SHP77 (cell line): ENCODE data around the gene CD1E.
"Not testable (repeated sequence)": the region's sequence is repeated elsewhere in the genome, so short reads cannot be mapped to it uniquely, and the experiment has no call there.

Experiments used
- DNase-seq, 2 experiments: peaks; one replicate each; lab custom pipeline; 2025; lab: John Stamatoyannopoulos, UW

Gene CD1E

GRCh38 chr1:158362941-158363340, 9.2 kb downstream of the CD1E start:
- DNase-seq: no peak

- DNase-seq: no peak
Observed at GRCh38 chr1:158366783-158367182, 13.1 kb downstream of the CD1E start.

DNA sequence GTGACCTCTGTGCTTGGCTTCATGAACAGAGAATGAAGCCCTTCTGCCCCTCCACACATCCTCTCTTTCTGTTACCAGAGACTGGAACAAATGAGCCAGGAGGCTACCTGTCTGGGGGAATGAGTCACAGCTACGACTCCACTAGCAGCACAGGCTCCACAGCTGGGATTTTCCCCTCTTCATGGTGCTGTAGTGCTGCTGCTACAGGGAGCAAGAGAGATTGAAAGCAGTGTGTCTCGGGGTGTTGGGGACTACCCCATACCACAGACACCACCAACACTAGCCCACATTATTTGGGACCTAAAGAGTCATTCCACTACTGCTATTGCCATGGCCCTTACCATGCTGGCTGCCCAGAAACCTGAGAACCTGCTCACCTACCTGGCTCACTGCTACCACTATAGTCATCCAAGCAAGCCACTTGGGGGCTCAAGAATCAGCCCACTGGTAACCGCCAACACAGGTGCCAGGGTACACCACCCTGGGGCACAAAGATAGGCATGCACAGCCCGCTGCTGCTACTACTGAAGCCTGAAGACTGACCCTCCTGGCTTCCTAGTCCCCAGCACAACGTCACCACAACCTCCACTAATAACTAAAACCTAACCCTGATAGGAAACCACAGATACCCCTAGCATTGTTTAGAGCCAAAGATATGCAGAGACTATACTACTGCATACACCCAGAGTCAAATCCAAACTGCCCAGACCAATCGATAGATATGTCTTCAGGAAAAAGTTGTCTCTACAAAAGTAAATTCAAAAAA, 17.7 kb downstream of the CD1E start:
- DNase-seq: no peak

DNA sequence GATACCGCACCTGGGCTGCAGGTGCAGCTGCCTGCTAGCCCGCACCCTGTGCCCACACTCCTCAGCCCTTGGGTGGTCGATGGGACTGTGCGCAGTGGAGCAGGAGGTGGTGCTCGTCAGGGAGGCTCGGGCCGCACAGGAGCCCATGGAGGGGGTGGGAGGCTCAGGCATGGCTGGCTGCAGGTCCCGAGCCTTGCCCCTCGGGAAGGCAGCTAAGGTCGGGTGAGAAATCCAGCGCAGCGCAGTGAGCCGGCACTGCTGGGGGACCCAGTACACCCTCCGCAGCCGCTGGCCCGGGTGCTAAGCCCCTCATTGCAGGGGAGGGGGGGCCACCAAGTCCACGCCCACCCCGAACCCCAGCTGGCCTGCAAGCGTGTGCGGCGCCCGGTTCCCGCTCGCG, 20.4 kb downstream of the CD1E start:
- DNase-seq: not testable (repeated sequence)

DNA sequence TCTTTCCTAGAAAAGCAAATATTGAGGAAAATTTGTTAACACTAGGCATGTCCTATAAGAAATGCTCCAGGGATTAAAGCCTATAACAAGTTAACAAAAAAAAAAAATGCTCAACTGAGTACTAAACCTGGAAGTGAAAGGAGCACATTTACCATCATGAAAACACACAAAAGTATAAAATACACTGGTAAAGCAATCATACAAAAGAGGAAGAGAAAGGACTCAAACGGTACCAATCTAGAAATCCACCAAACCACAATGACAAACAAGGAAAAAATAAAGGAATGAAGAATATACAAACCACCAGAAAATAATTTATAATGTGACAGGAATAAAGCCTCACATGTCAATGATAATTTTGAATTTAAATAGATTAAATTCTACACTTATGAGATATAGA, 21.2 kb downstream of the CD1E start:
- no peak for DNase-seq

- no peak for DNase-seq
Observed at GRCh38 chr1:158390331-158390730, 36.6 kb downstream of the CD1E start.

DNA sequence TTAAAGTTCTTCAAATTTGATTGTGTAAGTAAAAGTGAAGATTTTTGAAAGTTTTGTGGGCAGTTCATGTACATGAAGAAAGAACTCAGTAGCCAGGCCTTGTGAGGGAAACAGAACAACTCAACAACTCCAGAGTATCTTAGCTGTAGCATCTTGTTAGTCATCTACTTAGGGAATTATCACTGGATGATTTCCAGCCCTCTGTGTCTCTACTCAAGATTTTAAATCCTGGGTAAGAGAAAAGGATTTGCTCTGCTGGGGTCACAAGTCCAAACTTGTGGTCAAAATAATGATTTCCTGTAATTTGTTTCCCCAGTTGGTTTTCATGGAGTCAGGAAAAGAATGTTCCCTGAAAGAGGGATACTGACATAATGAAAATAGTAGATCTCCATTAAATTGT, 37.4 kb downstream of the CD1E start:
- no peak for DNase-seq

- DNase-seq: no peak
Observed at GRCh38 chr1:158393476-158393875, 39.8 kb downstream of the CD1E start.

DNA sequence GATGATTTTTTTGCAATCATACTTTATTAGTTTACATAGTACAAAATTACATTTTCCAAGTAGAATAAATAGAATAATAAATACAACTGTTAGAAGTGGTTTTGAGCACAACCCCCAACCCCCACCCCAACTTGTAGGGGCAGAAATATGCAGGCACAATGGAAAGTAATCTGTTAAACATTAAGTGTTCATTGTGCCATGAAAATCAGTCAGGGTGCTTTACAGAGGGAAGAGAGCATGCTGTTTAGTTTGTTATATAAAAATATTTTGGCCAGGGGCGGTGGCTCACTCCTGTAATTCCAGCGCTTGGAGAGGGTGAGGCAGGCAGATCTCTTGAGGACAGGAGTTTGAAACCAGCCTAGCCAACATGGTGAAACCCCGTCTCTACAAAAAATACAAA, 43.0 kb downstream of the CD1E start:
- DNase-seq: no peak

DNA sequence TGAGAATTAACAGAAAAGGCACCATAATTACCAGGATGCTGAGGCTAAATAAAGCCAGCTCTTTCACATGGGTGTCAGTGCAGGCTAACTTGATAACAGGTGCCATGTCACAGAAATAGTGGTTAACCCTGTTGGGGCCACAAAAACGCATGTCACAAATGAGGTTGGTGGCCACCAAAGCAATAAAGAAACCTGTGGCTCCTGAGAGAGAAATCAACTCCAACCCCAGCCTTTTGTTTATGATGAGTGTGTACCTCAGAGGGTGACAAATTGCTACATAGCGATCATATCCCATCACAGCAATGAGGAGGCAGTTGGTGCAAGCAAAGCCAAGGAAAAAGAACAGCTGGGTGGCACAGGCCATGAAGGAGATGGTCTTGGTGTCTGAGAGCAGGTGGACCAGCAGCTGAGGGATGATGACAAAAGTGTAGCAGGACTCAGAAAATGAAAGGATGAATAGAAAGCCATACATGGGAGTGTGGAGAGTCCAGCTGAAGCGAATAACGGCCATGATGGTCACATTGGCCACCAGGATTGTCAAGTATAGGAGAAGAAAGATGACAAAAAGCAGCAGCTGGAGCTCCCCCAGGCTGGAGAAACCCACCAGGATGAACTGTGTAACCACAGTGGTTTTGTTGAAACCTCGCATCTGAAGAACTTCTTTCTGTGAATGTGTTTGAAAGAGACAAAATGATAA, 45.3 kb downstream of the CD1E start, which contains the start of gene OR10T2:
TSS of gene OR10T2 (minus strand) at position 649 of the 697 bp plus-strand sequence. CDS start at position 649, 0 bp downstream.
- DNase-seq: no peak

GRCh38 chr1:158400871-158401270, 47.2 kb downstream of the CD1E start:
- no peak for DNase-seq

DNA sequence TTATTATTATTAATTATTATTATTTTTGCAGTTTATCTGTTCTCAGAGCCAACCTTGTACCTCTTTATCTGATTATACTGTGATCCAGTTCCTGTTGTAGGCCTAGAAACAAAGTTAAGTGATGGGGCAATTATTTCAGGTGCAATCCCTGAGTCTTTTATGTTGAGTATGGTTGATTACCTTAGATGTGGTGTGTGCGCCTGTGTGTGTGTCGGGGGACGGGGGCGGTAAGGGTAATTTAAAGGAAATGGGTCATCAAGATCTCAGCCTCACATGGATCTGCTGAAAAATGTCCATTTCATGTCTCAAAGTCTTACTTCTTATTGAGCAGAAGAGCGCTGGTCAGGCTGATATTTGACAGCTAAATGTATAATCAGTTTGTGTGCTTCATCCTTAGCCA, 53.4 kb downstream of the CD1E start:
- DNase-seq: no peak
